HepG2 (cell line): Measurements from ENCODE around the gene TFRC. TPM values are rescaled to one million over a fixed set of nuclear protein-coding genes. Genes with fewer than 3 reads are reported as not detected.

Experiments used
- ATAC-seq: fragments of 200-7000 bp; cut with Tn5 transposase; 3 replicates; pipeline ENCODE4 v1.9.1; 2020; ENCODE audit warnings: mild to moderate bottlenecking, moderate library complexity
- BruUV-seq: library from RNA; stranded (reverse); fragments of 400-500 nt; replicated peaks from 2 replicates; lab custom pipeline; 2021; lab: Mats Ljungman, UMichigan
- CTCF ChIA-PET: fragments of 300-600 bp; formaldehyde crosslinking; extraction: SDS; loops from one replicate; lab custom pipeline; 2021; ENCODE audit warnings: low total read pairs, inconsistent platforms, low intra/inter-chr PET ratio; lab: Yijun Ruan, JAX
- POLR2A ChIA-PET: fragments of 350-600 bp; sonication (Branson Sonifier 250); formaldehyde crosslinking; loops from one replicate; lab custom pipeline; 2020; ENCODE audit warnings: antibody characterized with exemption, inconsistent platforms; lab: Yijun Ruan, JAX
- DNase-seq: peaks from one replicate; pipeline ENCODE4 v3.0.0-alpha.2; 2015; ENCODE audit warnings: low spot score
- FAIRE-seq: peaks from 3 replicates; lab custom pipeline; 2011; peaks lifted over from hg19 to GRCh38; lab: Jason Lieb, UNC
- H2AFZ ChIP-seq: one replicate; pipeline ENCODE4 v1.6.1; 2011; ENCODE audit warnings: low read length, inconsistent platforms
- H3K27ac ChIP-seq: fragments of 300-600 bp; 3 replicates; pipeline ENCODE4 v1.8.0; 2011; ENCODE audit warnings: mixed run types, mild to moderate bottlenecking, mixed read lengths, low read length, inconsistent platforms; ENCODE audit not compliant: insufficient read depth; ENCODE audit errors: extremely low read length
- H3K27me3 ChIP-seq, 2 experiments: fragments of 200-600 bp in 1 of 2; 2 replicates in 1 of 2; 3 replicates in 1 of 2; pipeline versions ENCODE4 v1.6.0 to v1.8.0; 2011; ENCODE audit warnings: low read length in 2 of 2, mild to moderate bottlenecking in 2 of 2, moderate library complexity in 2 of 2, inconsistent platforms in 1 of 2; ENCODE audit not compliant: insufficient read depth in 2 of 2, control insufficient read depth in 1 of 2
- H3K36me3 ChIP-seq, 2 experiments: fragments of 200-600 bp in 1 of 2; replicated peaks in 1 of 2; 2 replicates in 1 of 2; 3 replicates in 1 of 2; pipeline versions ENCODE4 v1.5.1 to v1.8.0; 2011; ENCODE audit warnings: low read length in 2 of 2, inconsistent platforms in 1 of 2; ENCODE audit not compliant: insufficient read depth in 2 of 2, control insufficient read depth in 1 of 2
- H3K4me1 ChIP-seq: 2 replicates; pipeline ENCODE4 v1.5.1; 2012; ENCODE audit warnings: low read length, inconsistent platforms; ENCODE audit not compliant: insufficient read depth
- H3K4me2 ChIP-seq: 2 replicates; pipeline ENCODE4 v1.6.0; 2011; ENCODE audit warnings: low read depth, low read length, inconsistent platforms
- H3K4me3 ChIP-seq, 3 experiments: fragments of 200-600 bp in 1 of 3; sonication (generic), shearing (Covaris generic) in 1 of 3; replicated peaks in 1 of 3; 2 replicates each; pipeline ENCODE4 v1.5.1; 2011 to 2016; ENCODE audit warnings: low read length in 3 of 3, inconsistent platforms in 2 of 3, low read depth in 2 of 3, mild to moderate bottlenecking in 2 of 3, control low read depth in 1 of 3, mixed read lengths in 1 of 3; ENCODE audit not compliant: insufficient read depth in 1 of 3
- H3K79me2 ChIP-seq: one replicate; pipeline ENCODE4 v1.6.1; 2011; ENCODE audit warnings: low read length, inconsistent platforms; ENCODE audit not compliant: insufficient read depth
- H3K9ac ChIP-seq: 2 replicates; pipeline ENCODE4 v1.6.0; 2011; ENCODE audit warnings: mild to moderate bottlenecking, low read depth, low read length, inconsistent platforms; ENCODE audit not compliant: insufficient read depth
- H3K9me3 ChIP-seq: 2 replicates; pipeline ENCODE4 v1.5.1; 2012; ENCODE audit warnings: mild to moderate bottlenecking, low read length
- H4K20me1 ChIP-seq: 2 replicates; pipeline ENCODE4 v1.6.0; 2011; ENCODE audit warnings: inconsistent platforms, mild to moderate bottlenecking, low read length, moderate library complexity; ENCODE audit not compliant: insufficient read depth
- FOSL2 ChIP-seq: sonication (generic); formaldehyde crosslinking; IDR thresholded peaks from 2 replicates; pipeline ENCODE4 v1.4.0; 2020; ENCODE audit warnings: missing genetic modification reagents
- FOXO4 ChIP-seq: sonication (generic); formaldehyde crosslinking; conservative IDR thresholded peaks from 2 replicates; pipeline ENCODE4 v1.8.1; 2023; ENCODE audit warnings: missing genetic modification reagents
- NAIF1 ChIP-seq: sonication (generic); formaldehyde crosslinking; IDR thresholded peaks from 2 replicates; pipeline ENCODE4 v1.5.0; 2020; ENCODE audit warnings: mild to moderate bottlenecking, missing genetic modification reagents, borderline replicate concordance
- NPAS2 ChIP-seq: sonication (generic); formaldehyde crosslinking; IDR thresholded peaks from 2 replicates; pipeline ENCODE4 v1.8.0; 2022; ENCODE audit warnings: mild to moderate bottlenecking, missing genetic modification reagents, borderline replicate concordance
- RFXANK ChIP-seq: IDR thresholded peaks from 2 replicates; pipeline ENCODE4 v1.6.1; 2016
- STAG1 ChIP-seq: sonication (generic); formaldehyde crosslinking; IDR thresholded peaks from 2 replicates; pipeline ENCODE4 v1.4.0; 2020; ENCODE audit warnings: missing genetic modification reagents
- STAT6 ChIP-seq: sonication (generic); formaldehyde crosslinking; IDR thresholded peaks from 2 replicates; pipeline ENCODE4 v1.4.0; 2020; ENCODE audit warnings: missing genetic modification reagents, mild to moderate bottlenecking, borderline replicate concordance
- ZMYM4 ChIP-seq: sonication (generic); formaldehyde crosslinking; IDR thresholded peaks from 2 replicates; pipeline ENCODE4 v1.8.1; 2023; ENCODE audit warnings: mild to moderate bottlenecking, missing genetic modification reagents
- ZNF670 ChIP-seq: sonication (generic); formaldehyde crosslinking; IDR thresholded peaks from 2 replicates; pipeline ENCODE4 v1.8.0; 2022; ENCODE audit warnings: mild to moderate bottlenecking, missing genetic modification reagents, borderline replicate concordance
- ZNF747 ChIP-seq: sonication (generic); formaldehyde crosslinking; IDR thresholded peaks from 2 replicates; pipeline ENCODE4 v1.8.1; 2023; ENCODE audit warnings: missing genetic modification reagents, mild to moderate bottlenecking, borderline replicate concordance
- WGBS: methylation state at CpG from one replicate; pipeline ENCODE4 v1.1.6; 2017; ENCODE audit warnings: low lambda C conversion rate; 5-methylcytosine and 5-hydroxymethylcytosine counted together
- in situ Hi-C: cut with HindIII; loops from 2 replicates; pipeline ENCODE4 v1.10.0; 2017; ENCODE audit warnings: low pct_unique_long_range_greater_than_20kb; ENCODE audit not compliant: extremely low pct_ligation_motif_present
- intact Hi-C: fragments of 100-400 bp; cut with micrococcal nuclease; formaldehyde crosslinking; loops from one replicate; pipeline ENCODE4 v1.10.0; 2022; ENCODE audit not compliant: unreplicated experiment
- polyA plus RNA-seq, 8 experiments: library from polyadenylated mRNA; depleted of rRNA in 3 of 8; stranded (reverse) in 7 of 8; unstranded in 1 of 8; fragments of >200 nt; fragmentation: Illumina TruSeq in 4 of 8; extraction: Trizol in 4 of 8; gene quantifications; 2 replicates each; pipeline versions ENCODE4 v1.2.1 to v1.2.3, GENCODE V29; 2011 to 2016; ENCODE audit warnings: low read depth in 4 of 8, missing spikeins in 1 of 8, mixed read lengths in 1 of 8; ENCODE audit not compliant: insufficient read depth in 1 of 8
- total RNA-seq, 5 experiments: library from RNA; depleted of rRNA; stranded (reverse); fragments of >200 nt; fragmentation: Illumina TruSeq; extraction: Trizol; gene quantifications; 2 replicates each; pipeline ENCODE4 v1.2.3, GENCODE V29; 2016; ENCODE audit warnings: low read depth in 1 of 5
- TF ChIP-seq, protein P1 (sequence below): sonication (generic); formaldehyde crosslinking; IDR thresholded peaks from 2 replicates; pipeline ENCODE4 v1.4.0; 2020; ENCODE audit warnings: missing genetic modification reagents, borderline replicate concordance
- TF ChIP-seq, protein P2 (sequence below): sonication (generic); formaldehyde crosslinking; IDR thresholded peaks from 2 replicates; pipeline ENCODE4 v1.5.0; 2020; ENCODE audit warnings: mild to moderate bottlenecking, missing genetic modification reagents
- TF ChIP-seq, protein P3 (sequence below): sonication (generic); formaldehyde crosslinking; IDR thresholded peaks from 2 replicates; pipeline ENCODE4 v1.8.0; 2022; ENCODE audit warnings: mild to moderate bottlenecking, missing genetic modification reagents, moderate library complexity

TFRC gene
- total and polyA plus RNA-seq, 2 of the 13 experiments (the other 11 are each of a cell fraction or from before 2014, with no cell fraction given): 188 to 274 TPM

- TF ChIP-seq STAT6 (CRISPR knock-in tag): no peak
Observed at GRCh38 chr3:196009456-196009855, 72.4 kb downstream of the TFRC start (continued).

DNA sequence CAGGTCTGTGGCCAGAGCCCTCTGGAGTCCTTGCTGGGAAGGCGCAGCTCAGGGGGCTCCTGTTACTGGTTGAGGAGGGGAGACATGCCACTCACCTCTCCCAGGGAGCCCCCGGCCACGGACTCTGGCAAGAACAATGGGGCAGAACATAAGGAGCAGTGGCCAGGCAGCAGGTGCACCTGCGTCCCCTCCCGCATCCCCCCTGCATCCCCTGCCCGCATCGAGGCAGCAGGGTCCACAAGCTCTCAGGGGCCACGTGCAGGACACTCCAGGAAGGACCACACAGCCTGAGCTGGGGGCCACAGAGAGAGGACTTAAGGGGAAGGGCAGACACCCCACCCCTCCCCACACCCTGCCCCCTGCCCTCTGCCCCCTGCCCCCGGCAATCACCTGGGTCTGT, 73.0 kb downstream of the TFRC start:
- intact Hi-C loops (no loop called here), in situ Hi-C loops (no loop called here)
- H3K27ac ChIP-seq: no peak overlapping the region
- no peak overlapping the region for H3K9ac ChIP-seq
- no peaks in the 10 kb centered on the region for H3K36me3 ChIP-seq
- H3K79me2 ChIP-seq: no peaks in the 10 kb centered on the region
- H3K9me3 ChIP-seq: no peaks in the 10 kb centered on the region
- no peak for ATAC-seq
- H2AFZ ChIP-seq: no peak overlapping the region
- 20% methylated on average over 3 of the region's 9 CpGs for WGBS
- H3K4me3 ChIP-seq: no peak overlapping the region
- no TSS peak for BruUV-seq
- POLR2A ChIA-PET: no interaction called here
- no peaks in the 10 kb centered on the region for H4K20me1 ChIP-seq
- no peaks in the 10 kb centered on the region; the same call in 1 of the 2 replicates for H3K4me1 ChIP-seq
- DNase-seq: no peak
- no peak for FAIRE-seq
- CTCF ChIA-PET: no interaction called here
- peaks cover 4 to 32% of the 10 kb centered on the region in 2 experiments; a peak in 4 of 5 replicates for H3K27me3 ChIP-seq
- no peak overlapping the region for H3K4me2 ChIP-seq
- TF ChIP-seq NAIF1 (CRISPR knock-in tag): no peak
- TF ChIP-seq ZNF670 (CRISPR knock-in tag): no peak
- TF ChIP-seq, protein P1, sequence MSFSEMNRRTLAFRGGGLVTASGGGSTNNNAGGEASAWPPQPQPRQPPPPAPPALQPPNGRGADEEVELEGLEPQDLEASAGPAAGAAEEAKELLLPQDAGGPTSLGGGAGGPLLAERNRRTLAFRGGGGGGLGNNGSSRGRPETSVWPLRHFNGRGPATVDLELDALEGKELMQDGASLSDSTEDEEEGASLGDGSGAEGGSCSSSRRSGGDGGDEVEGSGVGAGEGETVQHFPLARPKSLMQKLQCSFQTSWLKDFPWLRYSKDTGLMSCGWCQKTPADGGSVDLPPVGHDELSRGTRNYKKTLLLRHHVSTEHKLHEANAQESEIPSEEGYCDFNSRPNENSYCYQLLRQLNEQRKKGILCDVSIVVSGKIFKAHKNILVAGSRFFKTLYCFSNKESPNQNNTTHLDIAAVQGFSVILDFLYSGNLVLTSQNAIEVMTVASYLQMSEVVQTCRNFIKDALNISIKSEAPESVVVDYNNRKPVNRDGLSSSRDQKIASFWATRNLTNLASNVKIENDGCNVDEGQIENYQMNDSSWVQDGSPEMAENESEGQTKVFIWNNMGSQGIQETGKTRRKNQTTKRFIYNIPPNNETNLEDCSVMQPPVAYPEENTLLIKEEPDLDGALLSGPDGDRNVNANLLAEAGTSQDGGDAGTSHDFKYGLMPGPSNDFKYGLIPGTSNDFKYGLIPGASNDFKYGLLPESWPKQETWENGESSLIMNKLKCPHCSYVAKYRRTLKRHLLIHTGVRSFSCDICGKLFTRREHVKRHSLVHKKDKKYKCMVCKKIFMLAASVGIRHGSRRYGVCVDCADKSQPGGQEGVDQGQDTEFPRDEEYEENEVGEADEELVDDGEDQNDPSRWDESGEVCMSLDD: no peak
- no peak for TF ChIP-seq FOSL2
- no peak for TF ChIP-seq NPAS2 (CRISPR knock-in tag)
- no peak for TF ChIP-seq ZNF747 (CRISPR knock-in tag)
- TF ChIP-seq STAG1 (CRISPR knock-in tag): no peak
- TF ChIP-seq FOXO4 (CRISPR knock-in tag): no peak
- TF ChIP-seq RFXANK (CRISPR knock-in tag): no peak
- TF ChIP-seq, protein P2, sequence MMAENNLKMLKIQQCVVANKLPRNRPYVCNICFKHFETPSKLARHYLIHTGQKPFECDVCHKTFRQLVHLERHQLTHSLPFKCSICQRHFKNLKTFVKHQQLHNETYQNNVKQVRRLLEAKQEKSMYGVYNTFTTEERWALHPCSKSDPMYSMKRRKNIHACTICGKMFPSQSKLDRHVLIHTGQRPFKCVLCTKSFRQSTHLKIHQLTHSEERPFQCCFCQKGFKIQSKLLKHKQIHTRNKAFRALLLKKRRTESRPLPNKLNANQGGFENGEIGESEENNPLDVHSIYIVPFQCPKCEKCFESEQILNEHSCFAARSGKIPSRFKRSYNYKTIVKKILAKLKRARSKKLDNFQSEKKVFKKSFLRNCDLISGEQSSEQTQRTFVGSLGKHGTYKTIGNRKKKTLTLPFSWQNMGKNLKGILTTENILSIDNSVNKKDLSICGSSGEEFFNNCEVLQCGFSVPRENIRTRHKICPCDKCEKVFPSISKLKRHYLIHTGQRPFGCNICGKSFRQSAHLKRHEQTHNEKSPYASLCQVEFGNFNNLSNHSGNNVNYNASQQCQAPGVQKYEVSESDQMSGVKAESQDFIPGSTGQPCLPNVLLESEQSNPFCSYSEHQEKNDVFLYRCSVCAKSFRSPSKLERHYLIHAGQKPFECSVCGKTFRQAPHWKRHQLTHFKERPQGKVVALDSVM (CRISPR knock-in tag): no peak
- TF ChIP-seq, protein P3, sequence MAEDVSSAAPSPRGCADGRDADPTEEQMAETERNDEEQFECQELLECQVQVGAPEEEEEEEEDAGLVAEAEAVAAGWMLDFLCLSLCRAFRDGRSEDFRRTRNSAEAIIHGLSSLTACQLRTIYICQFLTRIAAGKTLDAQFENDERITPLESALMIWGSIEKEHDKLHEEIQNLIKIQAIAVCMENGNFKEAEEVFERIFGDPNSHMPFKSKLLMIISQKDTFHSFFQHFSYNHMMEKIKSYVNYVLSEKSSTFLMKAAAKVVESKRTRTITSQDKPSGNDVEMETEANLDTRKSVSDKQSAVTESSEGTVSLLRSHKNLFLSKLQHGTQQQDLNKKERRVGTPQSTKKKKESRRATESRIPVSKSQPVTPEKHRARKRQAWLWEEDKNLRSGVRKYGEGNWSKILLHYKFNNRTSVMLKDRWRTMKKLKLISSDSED (CRISPR knock-in tag): no peak
- TF ChIP-seq ZMYM4 (CRISPR knock-in tag): no peak
